ENCODE measurements around the gene ADM5. TPM values are rescaled to one million over a fixed set of nuclear protein-coding genes. Genes with fewer than 3 reads are reported as not detected.

ADM5 gene, protein sequence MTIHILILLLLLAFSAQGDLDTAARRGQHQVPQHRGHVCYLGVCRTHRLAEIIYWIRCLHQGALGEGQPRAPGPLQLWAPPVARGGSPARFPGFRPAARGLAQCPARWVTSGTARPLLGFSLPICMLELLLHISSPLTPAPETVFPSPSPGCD
- 13.5 and 13.6 TPM in 2 replicates for total RNA-seq (2021)
- long read RNA-seq, transcript ADM5-201 (2 exons, 1,718 nt): major isoform, 5 of 7 reads
- long read RNA-seq, partial matches to known transcripts: 0 of 7 reads
- long read RNA-seq, other reads (novel, unspliced or antisense): 2 of 7 reads

DNA sequence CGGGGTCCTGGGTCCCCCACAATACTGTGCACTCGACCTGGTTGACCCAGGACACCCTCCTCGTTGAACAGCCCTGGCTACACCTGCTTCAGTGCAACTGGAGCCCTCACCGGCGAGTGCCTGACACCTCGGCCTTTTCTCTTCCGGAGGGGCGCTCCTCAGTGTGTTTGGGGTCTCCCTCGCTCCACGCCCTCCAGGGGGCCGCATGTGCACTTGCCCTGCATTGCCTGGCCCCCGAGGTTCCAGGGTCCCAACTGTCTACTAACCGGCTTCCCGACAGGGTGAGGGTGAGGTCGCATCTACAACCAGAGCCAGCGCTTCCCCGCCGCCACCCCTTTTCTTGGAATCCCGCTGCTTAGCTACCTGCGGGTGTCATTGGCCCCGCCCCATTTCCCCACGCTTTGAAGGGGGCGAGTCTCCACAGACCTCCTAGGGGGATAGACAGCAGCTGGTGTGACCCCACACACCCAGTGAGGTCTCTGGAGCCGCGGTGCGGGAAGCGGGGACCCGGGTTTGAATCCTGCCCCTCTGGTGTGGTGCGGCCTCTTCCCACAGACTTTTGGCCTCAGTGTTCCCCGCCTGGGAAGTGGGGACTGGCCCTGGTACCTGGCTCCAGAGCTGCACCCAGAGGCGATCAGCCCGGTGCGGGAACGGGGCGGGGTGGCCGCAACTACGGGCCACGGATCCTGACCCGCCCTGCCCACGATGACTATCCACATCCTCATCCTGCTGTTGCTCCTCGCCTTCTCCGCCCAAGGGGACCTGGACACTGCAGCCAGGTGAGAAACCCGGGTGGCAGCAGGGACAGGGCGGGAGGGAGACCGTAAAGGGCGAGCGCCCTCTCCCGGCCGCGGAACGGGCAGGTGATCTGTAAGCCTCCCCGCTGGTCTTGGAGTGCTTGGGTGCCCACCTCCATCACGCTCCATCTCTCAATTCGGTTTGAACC, at the start of gene ADM5:
Gene ADM5, plus strand, starts transcription at position 462 of the 946 bp plus-strand sequence. Its CDS starts 244 bp downstream, at position 706.
- WGBS (ENCODE audit: extremely low coverage, insufficient read length, low lambda C conversion rate): no CpG with 5 or more reads among the region's 54 CpGs

More for the DNA sequence above, at the start of gene ADM5:
- peaks cover 19% of the 10 kb centered on the region for H3K23me2 ChIP-seq (ENCODE audit: insufficient read length, low read depth, low read length, poor library complexity, severe bottlenecking)
- peaks cover 10% of the 10 kb centered on the region; the same call in 1 of the 2 replicates for H3K4me1 ChIP-seq (ENCODE audit: insufficient read depth, low read length)
- H3K9ac ChIP-seq (ENCODE audit: extremely low read depth, insufficient read length, low read length): peak within 1 kb of the TSS; percentile 83
- H2AFZ ChIP-seq (ENCODE audit: low read length): no peak within 1 kb of the TSS
- Mint-ChIP-seq H3K27me3 (ENCODE audit: low read depth) (no peaks in the 10 kb centered on the region; the same call in 1 of the 2 replicates), H3K36me3 (ENCODE audit: insufficient read depth in 1 of 3, low read depth in 3 of 3) (peaks cover 26 to 55% (median 47%) of the 10 kb centered on the region in 3 experiments), H3K27ac (peak within 1 kb of the TSS; percentile 92 to 97 (median 97)), H3K9me3 (peaks cover 0 to 3% of the 10 kb centered on the region in 2 experiments; a peak in 2 of 5 replicates), H3K4me3 (peak within 1 kb of the TSS; percentile 83 to 98), H3K4me1 (peaks cover 26 to 52% of the 10 kb centered on the region in 2 experiments)
- H2BK5ac ChIP-seq (ENCODE audit: insufficient read length, low read length): no peak within 1 kb of the TSS
- no peaks in the 10 kb centered on the region for H3K79me2 ChIP-seq (ENCODE audit: insufficient read depth, low read length)
- H3K14ac ChIP-seq (ENCODE audit: insufficient read depth, low read length): peak within 1 kb of the TSS; percentile 56
- TF ChIP-seq, protein P1, sequence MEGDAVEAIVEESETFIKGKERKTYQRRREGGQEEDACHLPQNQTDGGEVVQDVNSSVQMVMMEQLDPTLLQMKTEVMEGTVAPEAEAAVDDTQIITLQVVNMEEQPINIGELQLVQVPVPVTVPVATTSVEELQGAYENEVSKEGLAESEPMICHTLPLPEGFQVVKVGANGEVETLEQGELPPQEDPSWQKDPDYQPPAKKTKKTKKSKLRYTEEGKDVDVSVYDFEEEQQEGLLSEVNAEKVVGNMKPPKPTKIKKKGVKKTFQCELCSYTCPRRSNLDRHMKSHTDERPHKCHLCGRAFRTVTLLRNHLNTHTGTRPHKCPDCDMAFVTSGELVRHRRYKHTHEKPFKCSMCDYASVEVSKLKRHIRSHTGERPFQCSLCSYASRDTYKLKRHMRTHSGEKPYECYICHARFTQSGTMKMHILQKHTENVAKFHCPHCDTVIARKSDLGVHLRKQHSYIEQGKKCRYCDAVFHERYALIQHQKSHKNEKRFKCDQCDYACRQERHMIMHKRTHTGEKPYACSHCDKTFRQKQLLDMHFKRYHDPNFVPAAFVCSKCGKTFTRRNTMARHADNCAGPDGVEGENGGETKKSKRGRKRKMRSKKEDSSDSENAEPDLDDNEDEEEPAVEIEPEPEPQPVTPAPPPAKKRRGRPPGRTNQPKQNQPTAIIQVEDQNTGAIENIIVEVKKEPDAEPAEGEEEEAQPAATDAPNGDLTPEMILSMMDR (conservative IDR thresholded peaks at IDR 0.05): peak; percentile 75
- peak; percentile 82 for DNase-seq
- H3K27me3 ChIP-seq (ENCODE audit: insufficient read depth, low read length): no peaks in the 10 kb centered on the region
- no peak within 1 kb of the TSS for H3K27ac ChIP-seq (ENCODE audit: insufficient read length, low read depth, low read length)
- no peak within 1 kb of the TSS for H3K56ac ChIP-seq (ENCODE audit: insufficient read length, low read depth, low read length)
- no peak within 1 kb of the TSS for H2BK15ac ChIP-seq (ENCODE audit: low read depth, low read length)
- H2BK120ac ChIP-seq (ENCODE audit: low read depth, low read length, poor library complexity, severe bottlenecking): no peak within 1 kb of the TSS
- no peak within 1 kb of the TSS for H4K91ac ChIP-seq (ENCODE audit: insufficient read length, low read depth, low read length)
- peak within 1 kb of the TSS; percentile 98 for H3K4me2 ChIP-seq (ENCODE audit: insufficient read depth, insufficient read length, low read length)
- no peak within 1 kb of the TSS for H4K8ac ChIP-seq (replicated peaks; ENCODE audit: insufficient read length, low read depth, low read length)
- H4K20me1 ChIP-seq (ENCODE audit: control insufficient read depth, insufficient read depth, insufficient read length): no peaks in the 10 kb centered on the region
- H2BK20ac ChIP-seq (ENCODE audit: low read depth, low read length, poor library complexity, severe bottlenecking): no peak within 1 kb of the TSS
- no peak within 1 kb of the TSS for H3K4ac ChIP-seq (ENCODE audit: low read depth, low read length)
- H3K23ac ChIP-seq (ENCODE audit: insufficient read length, low read depth, low read length): no peak within 1 kb of the TSS
- no peak within 1 kb of the TSS for H3K18ac ChIP-seq (ENCODE audit: insufficient read length, low read depth, low read length)
- no peak within 1 kb of the TSS for H2AK5ac ChIP-seq (ENCODE audit: insufficient read length, low read length)
- H3T11ph ChIP-seq (ENCODE audit: low read length): no peak within 1 kb of the TSS
- no peak within 1 kb of the TSS for H2BK12ac ChIP-seq (ENCODE audit: insufficient read length, low read depth, low read length)
- H3K79me1 ChIP-seq (ENCODE audit: insufficient read depth, low read depth, low read length, poor library complexity, severe bottlenecking): no peaks in the 10 kb centered on the region
- no peaks in the 10 kb centered on the region for H3K9me3 ChIP-seq (ENCODE audit: control insufficient read depth, low read depth, low read length)
- H4K5ac ChIP-seq (ENCODE audit: insufficient read length, low read depth, low read length): no peak within 1 kb of the TSS

Data from H9 (cell line).